ENCODE measurements around the gene UBE2L6. TPM values are rescaled to one million over a fixed set of nuclear protein-coding genes. Genes with fewer than 3 reads are reported as not detected.

Gene UBE2L6
- total and polyA plus RNA-seq, 2 donors (not counting 1 experiment from before 2014, with no cell fraction given) = 63.5 to 70.7 TPM

DNA sequence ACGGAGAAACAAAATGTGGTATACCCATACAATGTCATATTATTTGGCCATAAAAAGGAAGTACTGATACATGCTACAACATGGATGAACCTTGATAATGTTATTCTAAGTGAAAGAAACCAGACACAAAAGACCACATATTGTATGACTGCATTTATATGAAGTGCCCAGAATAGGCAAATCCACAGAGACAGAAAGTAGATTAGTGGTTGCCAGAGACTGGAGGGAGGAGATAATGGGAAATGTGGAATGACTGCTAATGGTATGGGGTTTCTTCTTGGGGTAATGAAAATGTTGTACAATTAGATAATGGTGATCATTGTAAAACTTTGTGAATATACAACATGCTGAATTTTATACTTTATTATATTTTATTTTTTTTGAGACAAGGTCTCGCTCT, 46.4 kb downstream of the UBE2L6 start:
- no peaks in the 10 kb centered on the region for H3K9me3 Mint-ChIP-seq (ENCODE audit: insufficient read depth)

DNA sequence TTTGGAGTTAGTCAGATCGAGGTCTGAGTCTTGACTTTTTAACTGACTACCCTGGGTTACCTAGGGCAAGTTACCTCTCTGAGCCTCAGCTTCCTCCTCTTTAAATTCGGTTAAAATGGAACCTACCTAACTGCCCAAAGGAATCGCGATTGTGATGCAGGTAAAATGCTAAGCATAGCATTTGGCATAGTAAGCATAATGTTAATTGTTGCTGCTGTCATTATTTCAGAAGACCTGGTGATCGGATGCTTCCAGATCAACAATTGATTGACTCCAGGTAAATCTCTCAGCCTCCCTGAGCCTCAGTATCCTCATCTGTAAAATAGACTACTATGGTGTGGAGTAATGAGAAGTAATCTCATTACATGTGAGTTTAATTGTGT, 51.4 kb downstream of the UBE2L6 start:
- H3K9me3 ChIP-seq (ENCODE audit: control extremely low read depth in 1 of 3, control insufficient read depth in 2 of 3, insufficient read depth in 1 of 3, low read length in 2 of 3) = no peaks in the 10 kb centered on the region
- no peaks in the 10 kb centered on the region for H4K20me1 ChIP-seq (ENCODE audit: control insufficient read depth, insufficient read depth, low read length, poor library complexity, severe bottlenecking)
- POLR2A ChIA-PET = interaction anchor here (0.6 to 1.3 kb wide), 4 partner anchors 11 to 360 kb away, joined by 3 to 4 read pairs (median 3); no protein-coding TSS in a partner anchor
- no peaks in the 10 kb centered on the region for H3K9me3 Mint-ChIP-seq (ENCODE audit: insufficient read depth)
- ATAC-seq (ENCODE audit: low read depth) (no peak), DNase-seq (no peak)
- intact Hi-C loops (cut with micrococcal nuclease) = loop anchor here (5.0 kb wide), 1 partner anchor 34 kb away; no protein-coding TSS in a partner anchor
- H3K79me2 ChIP-seq (ENCODE audit: control insufficient read depth, insufficient read depth, low read length) = no peaks in the 10 kb centered on the region
- H3K4me2 ChIP-seq (replicated peaks; ENCODE audit: low read depth, low read length, poor library complexity, severe bottlenecking) = peak overlapping the region; percentile 97
- TF ChIP-seq, protein P1, sequence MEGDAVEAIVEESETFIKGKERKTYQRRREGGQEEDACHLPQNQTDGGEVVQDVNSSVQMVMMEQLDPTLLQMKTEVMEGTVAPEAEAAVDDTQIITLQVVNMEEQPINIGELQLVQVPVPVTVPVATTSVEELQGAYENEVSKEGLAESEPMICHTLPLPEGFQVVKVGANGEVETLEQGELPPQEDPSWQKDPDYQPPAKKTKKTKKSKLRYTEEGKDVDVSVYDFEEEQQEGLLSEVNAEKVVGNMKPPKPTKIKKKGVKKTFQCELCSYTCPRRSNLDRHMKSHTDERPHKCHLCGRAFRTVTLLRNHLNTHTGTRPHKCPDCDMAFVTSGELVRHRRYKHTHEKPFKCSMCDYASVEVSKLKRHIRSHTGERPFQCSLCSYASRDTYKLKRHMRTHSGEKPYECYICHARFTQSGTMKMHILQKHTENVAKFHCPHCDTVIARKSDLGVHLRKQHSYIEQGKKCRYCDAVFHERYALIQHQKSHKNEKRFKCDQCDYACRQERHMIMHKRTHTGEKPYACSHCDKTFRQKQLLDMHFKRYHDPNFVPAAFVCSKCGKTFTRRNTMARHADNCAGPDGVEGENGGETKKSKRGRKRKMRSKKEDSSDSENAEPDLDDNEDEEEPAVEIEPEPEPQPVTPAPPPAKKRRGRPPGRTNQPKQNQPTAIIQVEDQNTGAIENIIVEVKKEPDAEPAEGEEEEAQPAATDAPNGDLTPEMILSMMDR (IDR thresholded peaks at IDR 0.05) = no peak
- no peak for TF ChIP-seq EZH2 (IDR thresholded peaks at IDR 0.05; ENCODE audit: borderline replicate concordance, insufficient read depth, low read depth, low read length, poor library complexity, severe bottlenecking)
- peak overlapping the region; percentile 81 for H3K9ac ChIP-seq (ENCODE audit: low read length)
- 0% methylated on average over 2 of the region's 5 CpGs for WGBS (ENCODE audit: insufficient coverage)
- H3K36me3 ChIP-seq (replicated peaks in 1 of 2; ENCODE audit: control extremely low read depth in 1 of 2, control insufficient read depth in 1 of 2, extremely low read depth in 1 of 2, insufficient read depth in 2 of 2, low read length in 1 of 2) = no peaks in the 10 kb centered on the region
- peak overlapping the region in 1 of 2 donors; percentile 34 for H3K27ac ChIP-seq (ENCODE audit: low read length in 2 of 2)
- peaks cover 30% of the 10 kb centered on the region for H3K4me1 Mint-ChIP-seq
- peak overlapping the region; percentile 97 for H3K4me3 Mint-ChIP-seq
- H2AFZ ChIP-seq (ENCODE audit: insufficient read depth, low read depth, low read length, poor library complexity, severe bottlenecking) = peak overlapping the region; percentile 98
- H3K27me3 ChIP-seq (replicated peaks in 1 of 4; ENCODE audit: control extremely low read depth in 1 of 4, control insufficient read depth in 3 of 4, insufficient read depth in 4 of 4, low read length in 3 of 4) = no peaks in the 10 kb centered on the region
- peaks cover 6 to 22% of the 10 kb centered on the region in 2 donors for H3K4me1 ChIP-seq (ENCODE audit: control insufficient read depth in 2 of 2, insufficient read depth in 2 of 2, low read length in 2 of 2)
- CTCF ChIA-PET = interaction anchor here (0.7 to 6.6 kb wide), 7 partner anchors 11 to 128 kb away, joined by 3 to 98 read pairs (median 6); partner anchors contain the start of gene TIMM10
- peak overlapping the region in 4 of 5 experiments; percentile 60 to 93 (median 82) for H3K4me3 ChIP-seq (ENCODE audit: control extremely low read depth in 1 of 5, extremely low read depth in 1 of 5, insufficient read depth in 1 of 5, low read depth in 2 of 5, low read length in 4 of 5)
- no peaks in the 10 kb centered on the region for H3K27me3 Mint-ChIP-seq
- H3K27ac Mint-ChIP-seq = peak overlapping the region; percentile 67

More for the DNA sequence above, 46.4 kb downstream of the UBE2L6 start:
- H2AFZ ChIP-seq (ENCODE audit: insufficient read depth, low read depth, low read length, poor library complexity, severe bottlenecking) = no peak overlapping the region
- no peak overlapping the region for H3K4me2 ChIP-seq (replicated peaks; ENCODE audit: low read depth, low read length, poor library complexity, severe bottlenecking)
- H3K4me3 ChIP-seq (ENCODE audit: control extremely low read depth in 1 of 5, extremely low read depth in 1 of 5, insufficient read depth in 1 of 5, low read depth in 2 of 5, low read length in 4 of 5) = no peak overlapping the region
- no peaks in the 10 kb centered on the region for H4K20me1 ChIP-seq (ENCODE audit: control insufficient read depth, insufficient read depth, low read length, poor library complexity, severe bottlenecking)
- intact Hi-C loops (cut with micrococcal nuclease) = no loop called here
- H3K27ac ChIP-seq (ENCODE audit: low read length in 2 of 2) = no peak overlapping the region
- ATAC-seq (ENCODE audit: low read depth) (no peak), DNase-seq (no peak)
- Mint-ChIP-seq H3K4me1 (peaks cover 2% of the 10 kb centered on the region), H3K27ac (no peak overlapping the region), H3K27me3 (no peaks in the 10 kb centered on the region), H3K4me3 (no peak overlapping the region)
- CTCF ChIA-PET = interaction anchor here (0.8 to 3.6 kb wide), 5 partner anchors 22 to 90 kb away, joined by 3 to 24 read pairs (median 4); no protein-coding TSS in a partner anchor
- no CpG with 5 or more reads among the region's 2 CpGs for WGBS (ENCODE audit: insufficient coverage)
- TF ChIP-seq, protein P1 (IDR thresholded peaks at IDR 0.05) = no peak
- TF ChIP-seq EZH2 (IDR thresholded peaks at IDR 0.05; ENCODE audit: borderline replicate concordance, insufficient read depth, low read depth, low read length, poor library complexity, severe bottlenecking) = no peak
- H3K9me3 ChIP-seq (ENCODE audit: control extremely low read depth in 1 of 3, control insufficient read depth in 2 of 3, insufficient read depth in 1 of 3, low read length in 2 of 3) = no peaks in the 10 kb centered on the region
- no peaks in the 10 kb centered on the region for H3K27me3 ChIP-seq (replicated peaks in 1 of 4; ENCODE audit: control extremely low read depth in 1 of 4, control insufficient read depth in 3 of 4, insufficient read depth in 4 of 4, low read length in 3 of 4)
- H3K4me1 ChIP-seq (ENCODE audit: control insufficient read depth in 2 of 2, insufficient read depth in 2 of 2, low read length in 2 of 2) = peaks cover 1 to 2% of the 10 kb centered on the region in 2 donors
- no peaks in the 10 kb centered on the region for H3K36me3 ChIP-seq (replicated peaks in 1 of 2; ENCODE audit: control extremely low read depth in 1 of 2, control insufficient read depth in 1 of 2, extremely low read depth in 1 of 2, insufficient read depth in 2 of 2, low read length in 1 of 2)
- no peak overlapping the region for H3K9ac ChIP-seq (ENCODE audit: low read length)
- POLR2A ChIA-PET = no interaction called here
- H3K79me2 ChIP-seq (ENCODE audit: control insufficient read depth, insufficient read depth, low read length) = no peaks in the 10 kb centered on the region

Measured in B cell (primary cell).